ENCODE results near the gene NDUFB8. TPM values are rescaled to one million over a fixed set of nuclear protein-coding genes. Genes with fewer than 3 reads are reported as not detected.

NDUFB8 gene
- polyA plus RNA-seq, 1 donor = 206 TPM

DNA sequence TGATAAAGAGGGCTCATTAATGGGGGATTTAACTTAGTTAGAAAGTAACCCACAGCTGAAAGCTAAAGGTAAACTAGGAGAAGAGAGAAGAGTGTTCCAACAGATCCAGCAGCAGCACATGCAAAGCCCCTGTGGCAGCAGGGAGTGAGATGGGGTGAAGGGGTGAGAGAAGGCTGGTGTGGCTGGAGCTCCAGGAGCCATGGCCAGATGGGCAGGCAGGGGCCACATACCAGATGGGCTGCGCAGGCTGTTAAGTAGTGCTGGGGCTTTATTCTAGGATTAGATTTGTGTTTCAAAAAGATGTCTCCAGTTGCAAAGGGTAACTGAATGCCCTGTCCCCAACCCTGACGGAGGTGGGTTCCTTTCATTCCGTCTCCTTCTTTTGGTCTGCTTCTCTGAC, 39.2 kb upstream of the NDUFB8 start:
- DNase-seq = no peak
- no CpG with 5 or more reads among the region's 3 CpGs for WGBS (ENCODE audit: insufficient coverage, low lambda C conversion rate)

DNA sequence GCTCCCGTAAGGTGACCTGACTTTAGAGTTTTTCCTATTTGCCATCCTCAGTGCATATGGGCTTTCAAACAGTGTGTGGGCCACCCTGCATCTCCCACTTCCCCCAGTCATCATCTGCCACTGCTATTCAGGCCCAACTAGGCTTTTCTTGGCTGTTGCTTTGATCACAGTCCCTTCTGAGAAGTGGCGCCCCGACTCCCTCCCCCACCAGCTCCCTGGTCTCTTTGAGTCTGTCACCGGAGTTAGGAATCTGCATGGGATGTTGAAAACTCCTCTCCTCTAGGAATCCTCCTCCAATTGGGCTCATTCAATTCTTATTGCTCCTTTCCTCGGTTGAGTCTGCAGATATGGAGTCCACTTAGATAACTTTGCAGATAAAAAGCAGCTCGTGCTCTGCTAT, 38.2 kb upstream of the NDUFB8 start:
- peaks cover 90% of the 10 kb centered on the region for H3K27me3 ChIP-seq (ENCODE audit: control insufficient read depth, insufficient read depth, low read length)
- no CpG with 5 or more reads among the region's 6 CpGs for WGBS (ENCODE audit: insufficient coverage, low lambda C conversion rate)

More for the DNA sequence above, 39.2 kb upstream of the NDUFB8 start:
- Histone ChIP-seq H3K36me3 (ENCODE audit: control insufficient read depth, insufficient read depth, low read length) (no peaks in the 10 kb centered on the region), H3K9me3 (ENCODE audit: control insufficient read depth, low read depth, low read length) (no peaks in the 10 kb centered on the region), H3K27ac (ENCODE audit: low read length) (no peak overlapping the region), H3K4me3 (ENCODE audit: low read length) (no peak overlapping the region), H3K27me3 (ENCODE audit: control insufficient read depth, insufficient read depth, low read length) (peaks cover 88% of the 10 kb centered on the region), H3K4me1 (ENCODE audit: control insufficient read depth, insufficient read depth, low read length) (no peaks in the 10 kb centered on the region)

DNA sequence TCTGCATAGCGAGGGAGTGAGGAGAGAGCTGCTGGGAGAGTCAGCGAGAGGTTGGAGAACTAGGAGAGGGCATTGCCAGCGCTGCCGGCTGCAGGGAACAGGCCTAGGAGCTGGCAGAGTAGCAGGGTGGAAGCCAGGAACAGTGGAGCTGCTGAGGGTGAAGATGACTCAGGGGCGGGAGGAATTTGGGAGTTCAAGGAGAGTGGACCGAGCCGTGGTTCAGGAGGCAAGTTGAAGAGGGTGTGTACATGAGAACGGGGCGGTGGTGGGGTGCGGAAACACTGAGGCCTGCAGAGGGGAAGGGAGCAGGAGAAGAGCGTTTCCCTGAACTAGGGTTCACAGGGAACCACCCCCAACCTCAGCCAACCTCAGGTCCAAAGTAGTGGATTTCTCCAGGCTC, 37.6 kb upstream of the NDUFB8 start:
- Histone ChIP-seq H3K27ac (ENCODE audit: low read length) (no peak overlapping the region), H3K27me3 (ENCODE audit: control insufficient read depth, insufficient read depth, low read length) (peaks cover 92% of the 10 kb centered on the region), H3K36me3 (ENCODE audit: control insufficient read depth, insufficient read depth, low read length) (no peaks in the 10 kb centered on the region), H3K9me3 (ENCODE audit: control insufficient read depth, low read depth, low read length) (peaks cover 5% of the 10 kb centered on the region), H3K4me1 (ENCODE audit: control insufficient read depth, insufficient read depth, low read length) (no peaks in the 10 kb centered on the region), H3K4me3 (ENCODE audit: low read length) (no peak overlapping the region)
- no CpG with 5 or more reads among the region's 11 CpGs for WGBS (ENCODE audit: insufficient coverage, low lambda C conversion rate)
- no peak for DNase-seq

More for the DNA sequence above, 38.2 kb upstream of the NDUFB8 start:
- no peak for DNase-seq
- no peaks in the 10 kb centered on the region for H3K36me3 ChIP-seq (ENCODE audit: control insufficient read depth, insufficient read depth, low read length)
- no peaks in the 10 kb centered on the region for H3K9me3 ChIP-seq (ENCODE audit: control insufficient read depth, low read depth, low read length)
- H3K4me1 ChIP-seq (ENCODE audit: control insufficient read depth, insufficient read depth, low read length) = no peaks in the 10 kb centered on the region
- no peak overlapping the region for H3K4me3 ChIP-seq (ENCODE audit: low read length)
- H3K27ac ChIP-seq (ENCODE audit: low read length) = no peak overlapping the region

DNA sequence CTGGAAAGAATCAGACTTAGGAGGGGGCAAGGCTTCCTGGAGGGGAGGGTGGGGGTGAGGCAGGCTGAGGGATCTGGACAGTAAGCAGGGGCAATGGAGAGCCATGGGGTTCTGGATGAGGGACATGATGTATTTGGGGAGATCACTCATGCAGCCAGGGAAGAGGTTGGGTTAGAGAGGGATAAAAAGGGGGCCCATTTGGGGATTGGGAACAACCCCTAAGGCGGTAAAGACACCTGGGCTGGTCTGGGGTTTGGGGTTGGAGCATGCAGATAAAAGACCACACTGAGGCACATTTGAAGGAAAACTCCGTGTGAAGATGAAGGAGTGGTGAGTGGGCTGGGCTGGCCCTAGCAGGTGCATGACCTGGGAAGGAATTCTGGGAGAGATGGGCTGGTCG, 36.9 kb upstream of the NDUFB8 start:
- Histone ChIP-seq H3K36me3 (ENCODE audit: control insufficient read depth, insufficient read depth, low read length) (no peaks in the 10 kb centered on the region), H3K27ac (ENCODE audit: low read length) (no peak overlapping the region), H3K4me3 (ENCODE audit: low read length) (no peak overlapping the region), H3K4me1 (ENCODE audit: control insufficient read depth, insufficient read depth, low read length) (peaks cover 2% of the 10 kb centered on the region), H3K9me3 (ENCODE audit: control insufficient read depth, low read depth, low read length) (peaks cover 9% of the 10 kb centered on the region), H3K27me3 (ENCODE audit: control insufficient read depth, insufficient read depth, low read length) (peaks cover 94% of the 10 kb centered on the region)
- no peak for DNase-seq
- WGBS (ENCODE audit: insufficient coverage, low lambda C conversion rate) = no CpG with 5 or more reads among the region's 3 CpGs

DNA sequence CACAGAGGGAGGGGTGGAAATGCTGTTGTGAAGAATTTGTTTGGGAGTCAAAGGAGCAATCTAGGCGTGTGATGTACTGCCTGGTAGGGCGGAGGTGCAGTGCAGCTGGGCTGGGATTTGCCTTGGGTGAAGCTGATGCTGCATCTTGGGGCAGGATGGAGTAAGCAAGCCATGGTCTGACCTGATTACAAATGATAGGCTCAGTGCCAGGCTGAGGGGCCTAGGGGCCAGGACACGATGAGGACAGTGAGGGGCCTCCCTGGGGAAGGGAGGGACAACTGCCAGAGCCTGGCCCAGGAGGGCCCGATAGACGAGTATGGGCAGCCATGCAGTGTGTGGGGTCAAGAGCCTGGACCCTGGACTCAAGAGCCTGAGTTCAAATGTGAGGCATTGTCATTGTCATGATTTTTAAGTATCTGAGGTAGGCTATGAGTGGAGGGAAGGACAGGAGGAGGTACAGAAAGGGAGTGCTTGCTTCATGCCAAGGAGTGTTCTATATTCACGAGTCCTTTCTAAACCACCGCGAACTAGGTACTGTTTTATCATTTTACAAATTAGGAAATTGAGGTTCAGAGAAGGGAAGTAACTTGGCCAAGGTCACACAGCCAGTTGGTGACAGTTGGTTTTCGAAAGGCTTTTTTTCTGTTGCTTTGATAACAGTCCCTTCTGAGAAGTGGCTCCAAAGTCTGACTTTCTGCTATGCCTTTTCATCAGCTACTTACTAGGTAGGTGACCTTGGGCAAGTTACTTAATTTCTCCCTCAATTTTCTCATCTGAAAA, 35.7 kb upstream of the NDUFB8 start:
- Histone ChIP-seq H3K4me1 (ENCODE audit: control insufficient read depth, insufficient read depth, low read length) (peaks cover 2% of the 10 kb centered on the region), H3K36me3 (ENCODE audit: control insufficient read depth, insufficient read depth, low read length) (no peaks in the 10 kb centered on the region), H3K27me3 (ENCODE audit: control insufficient read depth, insufficient read depth, low read length) (peaks cover 89% of the 10 kb centered on the region), H3K4me3 (ENCODE audit: low read length) (no peak overlapping the region), H3K27ac (ENCODE audit: low read length) (no peak overlapping the region), H3K9me3 (ENCODE audit: control insufficient read depth, low read depth, low read length) (peaks cover 9% of the 10 kb centered on the region)
- WGBS (ENCODE audit: insufficient coverage, low lambda C conversion rate) = no CpG with 5 or more reads among the region's 9 CpGs
- DNase-seq = peak in 1 of 2 donors; percentile 20

DNA sequence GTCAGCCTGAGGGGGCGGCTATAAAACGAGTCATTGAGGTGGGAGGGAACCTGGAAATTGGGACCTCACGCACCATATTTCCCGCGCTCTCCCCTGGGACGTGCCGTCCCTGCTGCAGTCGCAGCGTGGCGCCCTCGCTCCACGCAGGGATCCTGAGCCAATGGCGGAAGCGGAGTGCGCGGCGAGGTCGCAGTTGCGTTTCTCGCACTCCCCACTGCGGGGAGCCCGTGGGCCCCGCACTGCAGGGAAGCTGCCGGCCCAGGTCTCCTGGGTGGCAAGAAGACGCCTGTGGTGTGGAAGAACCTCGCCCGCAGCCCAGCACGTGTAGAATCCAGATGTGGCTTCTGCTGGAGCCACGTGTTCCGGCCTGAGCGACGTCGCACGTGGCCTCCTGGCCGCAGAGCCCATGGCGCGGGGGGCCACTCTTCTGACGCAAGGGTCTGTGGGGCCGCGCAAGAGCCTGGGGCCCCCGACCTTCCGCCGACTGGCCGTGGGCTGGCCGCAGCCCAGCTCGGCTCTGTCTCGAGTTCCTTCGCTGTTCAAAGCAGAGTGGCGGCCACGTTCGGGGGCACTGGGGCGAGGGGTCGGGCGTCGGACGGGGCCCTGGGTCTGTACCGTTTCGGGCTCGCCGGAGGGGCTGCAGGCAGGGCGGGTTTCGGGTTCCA, 32.5 kb upstream of the NDUFB8 start:
- peaks cover 58% of the 10 kb centered on the region for H3K27me3 ChIP-seq (ENCODE audit: control insufficient read depth, insufficient read depth, low read length)
- H3K27ac ChIP-seq (ENCODE audit: low read length) = no peak overlapping the region
- no peak overlapping the region for H3K4me3 ChIP-seq (ENCODE audit: low read length)
- no peaks in the 10 kb centered on the region for H3K36me3 ChIP-seq (ENCODE audit: control insufficient read depth, insufficient read depth, low read length)
- peak; percentile 80 to 81 for DNase-seq
- H3K4me1 ChIP-seq (ENCODE audit: control insufficient read depth, insufficient read depth, low read length) = peaks cover 2% of the 10 kb centered on the region
- no CpG with 5 or more reads among the region's 62 CpGs for WGBS (ENCODE audit: insufficient coverage, low lambda C conversion rate)
- H3K9me3 ChIP-seq (ENCODE audit: control insufficient read depth, low read depth, low read length) = peaks cover 9% of the 10 kb centered on the region

DNA sequence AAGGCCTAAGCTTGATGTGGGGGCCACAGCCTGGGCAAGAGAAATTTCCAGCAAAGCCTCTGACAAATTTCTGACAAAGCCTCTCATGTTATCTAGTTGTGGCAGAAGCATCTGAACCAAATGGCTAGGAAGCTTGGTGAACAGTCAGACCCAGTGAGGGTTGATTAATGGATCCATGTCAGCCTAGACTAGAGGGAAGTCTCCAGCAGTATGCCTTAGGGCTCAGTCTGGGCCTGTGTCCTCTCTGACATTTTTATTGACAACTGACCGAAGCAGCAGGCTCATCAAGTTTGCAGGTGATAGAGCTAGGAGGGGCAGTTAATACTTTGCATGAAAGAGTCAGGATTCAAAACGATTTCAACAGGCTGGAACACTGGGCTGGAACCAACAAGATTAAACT, 31.3 kb upstream of the NDUFB8 start:
- H3K36me3 ChIP-seq (ENCODE audit: control insufficient read depth, insufficient read depth, low read length) = no peaks in the 10 kb centered on the region
- H3K27ac ChIP-seq (ENCODE audit: low read length) = no peak overlapping the region
- WGBS (ENCODE audit: insufficient coverage, low lambda C conversion rate) = no CpG with 5 or more reads among the region's 2 CpGs
- H3K9me3 ChIP-seq (ENCODE audit: control insufficient read depth, low read depth, low read length) = peaks cover 9% of the 10 kb centered on the region
- H3K4me3 ChIP-seq (ENCODE audit: low read length) = no peak overlapping the region
- H3K27me3 ChIP-seq (ENCODE audit: control insufficient read depth, insufficient read depth, low read length) = peaks cover 46% of the 10 kb centered on the region
- peaks cover 3% of the 10 kb centered on the region for H3K4me1 ChIP-seq (ENCODE audit: control insufficient read depth, insufficient read depth, low read length)
- DNase-seq = no peak

DNA sequence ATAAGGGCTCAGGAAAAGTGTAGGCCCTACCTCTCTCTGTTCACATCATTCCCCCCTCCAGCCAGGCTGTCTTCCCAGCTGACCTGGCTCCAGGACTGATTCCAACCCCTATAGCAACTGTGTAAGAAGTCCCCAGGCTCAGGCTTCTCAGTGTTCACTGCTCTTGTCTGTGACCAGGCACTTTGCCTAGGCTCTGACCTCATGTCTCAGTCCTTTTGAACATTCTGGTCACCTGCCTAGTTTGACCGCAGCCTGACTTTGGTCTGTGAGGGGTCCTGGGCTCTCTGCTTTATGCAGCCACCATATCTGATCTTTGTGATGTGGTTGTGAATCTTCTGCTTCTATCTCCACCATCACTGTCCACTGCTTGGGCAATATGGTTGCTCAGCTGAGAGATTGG, 30.6 kb upstream of the NDUFB8 start:
- H3K4me1 ChIP-seq (ENCODE audit: control insufficient read depth, insufficient read depth, low read length) = peaks cover 11% of the 10 kb centered on the region
- no CpG with 5 or more reads among the region's 1 CpG for WGBS (ENCODE audit: insufficient coverage, low lambda C conversion rate)
- no peak overlapping the region for H3K4me3 ChIP-seq (ENCODE audit: low read length)
- no peaks in the 10 kb centered on the region for H3K36me3 ChIP-seq (ENCODE audit: control insufficient read depth, insufficient read depth, low read length)
- peaks cover 39% of the 10 kb centered on the region for H3K27me3 ChIP-seq (ENCODE audit: control insufficient read depth, insufficient read depth, low read length)
- DNase-seq = no peak
- peaks cover 9% of the 10 kb centered on the region for H3K9me3 ChIP-seq (ENCODE audit: control insufficient read depth, low read depth, low read length)
- no peak overlapping the region for H3K27ac ChIP-seq (ENCODE audit: low read length)

DNA sequence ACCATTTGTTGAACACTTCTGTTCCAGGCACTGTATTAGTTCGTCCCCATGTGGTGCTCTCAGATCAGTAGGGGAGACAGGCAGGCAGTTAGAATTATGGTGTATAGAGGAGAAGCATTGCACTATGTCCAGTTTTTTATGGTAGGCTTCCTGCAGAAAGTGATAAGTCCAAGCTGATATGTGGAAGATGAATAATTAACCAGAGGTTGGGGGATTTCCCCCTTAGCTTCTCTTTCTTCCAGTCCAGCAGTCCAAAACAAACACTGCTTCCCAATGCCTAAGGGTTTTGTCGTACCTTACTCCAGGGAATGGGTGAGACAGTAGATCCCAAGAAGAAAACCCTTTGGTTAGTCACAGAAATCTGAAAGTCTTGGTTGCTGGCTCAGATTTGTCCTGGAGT, 25.2 kb upstream of the NDUFB8 start:
- H3K4me1 ChIP-seq (ENCODE audit: control insufficient read depth, insufficient read depth, low read length) = peaks cover 19% of the 10 kb centered on the region
- H3K27me3 ChIP-seq (ENCODE audit: control insufficient read depth, insufficient read depth, low read length) = no peaks in the 10 kb centered on the region
- no peak overlapping the region for H3K27ac ChIP-seq (ENCODE audit: low read length)
- peaks cover 7% of the 10 kb centered on the region for H3K36me3 ChIP-seq (ENCODE audit: control insufficient read depth, insufficient read depth, low read length)
- H3K4me3 ChIP-seq (ENCODE audit: low read length) = no peak overlapping the region
- no peaks in the 10 kb centered on the region for H3K9me3 ChIP-seq (ENCODE audit: control insufficient read depth, low read depth, low read length)
- no CpG with 5 or more reads among the region's 2 CpGs for WGBS (ENCODE audit: insufficient coverage, low lambda C conversion rate)
- peak; percentile 70 to 88 for DNase-seq

DNA sequence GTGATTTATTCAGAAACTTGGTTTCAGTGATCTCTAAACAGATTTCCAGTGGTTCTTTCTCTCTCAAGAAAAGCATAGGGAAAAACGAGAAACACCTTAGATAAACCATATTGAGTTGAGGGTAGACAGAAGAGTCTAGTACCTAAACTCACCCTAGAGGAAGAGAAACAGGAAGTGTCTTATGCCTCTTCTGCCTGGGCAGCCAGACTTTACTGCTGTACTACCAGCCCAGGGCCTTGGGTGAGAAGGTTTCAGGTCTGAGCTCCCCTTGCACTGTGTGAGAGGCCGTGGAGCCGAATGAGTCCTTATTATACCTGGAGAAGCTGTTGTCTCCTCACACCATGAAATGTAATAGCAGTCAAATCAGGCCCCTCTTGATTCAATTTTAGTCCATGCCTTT, 24.3 kb upstream of the NDUFB8 start:
- H3K4me1 ChIP-seq (ENCODE audit: control insufficient read depth, insufficient read depth, low read length) = peaks cover 19% of the 10 kb centered on the region
- no peak overlapping the region for H3K27ac ChIP-seq (ENCODE audit: low read length)
- no peaks in the 10 kb centered on the region for H3K27me3 ChIP-seq (ENCODE audit: control insufficient read depth, insufficient read depth, low read length)
- no peak overlapping the region for H3K4me3 ChIP-seq (ENCODE audit: low read length)
- DNase-seq = no peak
- H3K9me3 ChIP-seq (ENCODE audit: control insufficient read depth, low read depth, low read length) = no peaks in the 10 kb centered on the region
- no CpG with 5 or more reads among the region's 3 CpGs for whole genome bisulfite sequencing (ENCODE audit: insufficient coverage, low lambda C conversion rate)
- H3K36me3 ChIP-seq (ENCODE audit: control insufficient read depth, insufficient read depth, low read length) = peaks cover 17% of the 10 kb centered on the region

Measured in large intestine (tissue), 3 donors.